Measurements from ENCODE around the gene ITGA11.

- TF ChIP-seq POLR2AphosphoS5 (IDR thresholded peaks at IDR 0.05; ENCODE audit: low read depth, low read length): no peak
- TF ChIP-seq POLR2A (IDR thresholded peaks at IDR 0.05; ENCODE audit: low read depth, low read length): no peak
- no peak for TF ChIP-seq TAF1 (IDR thresholded peaks at IDR 0.05; ENCODE audit: low read depth, low read length)
These were observed 121.7 kb downstream of the ITGA11 start for GRCh38 chr15:68310178-68310803.

Data from GM12891 (cell line).